Hepatocyte (in vitro differentiated cells): Measurements from ENCODE around the gene MRTFA.
"Not testable (repeated sequence)": the region's sequence is repeated elsewhere in the genome, so short reads cannot be mapped to it uniquely, and the experiment has no call there.

Experiments
- CTCF ChIP-seq: fragments of 200-600 bp; sonication (generic); IDR thresholded peaks from 2 replicates; pipeline ENCODE4 v1.5.1; 2016; ENCODE audit warnings: antibody characterized with exemption, mild to moderate bottlenecking; ENCODE audit not compliant: poor library complexity
- EZH2 ChIP-seq: fragments of 200-600 bp; sonication (generic); IDR thresholded peaks from 2 replicates; pipeline ENCODE4 v1.6.1; 2016; ENCODE audit warnings: antibody characterized with exemption, mild to moderate bottlenecking, borderline replicate concordance
- EZH2phosphoT487 ChIP-seq: fragments of 200-600 bp; sonication (generic); IDR thresholded peaks from one replicate; pipeline ENCODE4 v1.6.1; 2018; ENCODE audit warnings: antibody characterized with exemption, mild to moderate bottlenecking, low read depth, moderate library complexity; ENCODE audit not compliant: unreplicated experiment, severe bottlenecking

- not testable (repeated sequence) for TF ChIP-seq CTCF, EZH2phosphoT487, EZH2
Observed at GRCh38 chr22:40530391-40530790, 106.1 kb downstream of the MRTFA start.
